NCI-H510A treated with DMSO at 0.1 percent for 48 hours (cell line): Measurements from ENCODE around the gene LPP.
A peak's percentile ranks its signal among the peaks of the same experiment; 100 is the strongest.

Experiments used
- DNase-seq: peaks from one replicate; lab custom pipeline; 2025; lab: John Stamatoyannopoulos, UW

Gene LPP

DNA sequence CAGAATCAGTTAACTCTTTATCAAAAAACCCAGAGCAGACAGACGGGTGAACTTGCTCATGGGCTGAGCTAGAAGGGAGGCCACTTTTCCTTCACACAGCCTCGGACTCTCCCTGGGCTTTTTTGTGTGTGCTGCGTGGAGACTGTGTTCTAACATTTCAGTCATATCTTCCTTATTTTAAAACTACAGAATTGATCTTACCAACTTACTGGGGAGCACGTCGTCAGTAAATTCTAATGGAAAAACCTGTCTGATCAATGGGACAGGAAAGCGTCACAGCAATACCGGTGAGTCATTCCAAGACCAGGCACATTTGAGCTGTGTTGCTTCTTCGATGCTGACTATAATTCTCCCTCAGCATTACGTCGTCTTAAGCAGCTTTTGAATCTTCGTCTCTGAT is 145.1 kb downstream of the LPP start:
- DNase-seq = no peak

DNA sequence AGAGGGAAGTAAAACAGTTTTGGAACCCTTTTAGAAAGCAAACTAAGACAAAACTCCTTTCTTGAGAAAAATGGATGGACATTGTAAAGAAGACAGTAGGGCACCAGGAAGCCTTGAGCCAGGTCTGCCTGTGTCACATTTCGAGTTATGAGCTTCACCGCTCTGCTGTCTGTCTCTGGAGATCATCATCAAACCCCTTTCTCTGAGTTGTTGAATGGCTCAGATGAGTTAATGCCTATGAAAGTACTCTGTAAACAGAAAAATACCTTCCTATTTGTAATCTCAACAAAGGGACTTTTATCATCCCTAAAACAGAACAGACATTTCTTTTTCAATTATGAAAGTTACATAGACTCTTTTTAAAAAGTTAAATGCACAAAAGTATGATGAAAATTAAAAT is 145.8 kb downstream of the LPP start:
- no peak for DNase-seq

DNA sequence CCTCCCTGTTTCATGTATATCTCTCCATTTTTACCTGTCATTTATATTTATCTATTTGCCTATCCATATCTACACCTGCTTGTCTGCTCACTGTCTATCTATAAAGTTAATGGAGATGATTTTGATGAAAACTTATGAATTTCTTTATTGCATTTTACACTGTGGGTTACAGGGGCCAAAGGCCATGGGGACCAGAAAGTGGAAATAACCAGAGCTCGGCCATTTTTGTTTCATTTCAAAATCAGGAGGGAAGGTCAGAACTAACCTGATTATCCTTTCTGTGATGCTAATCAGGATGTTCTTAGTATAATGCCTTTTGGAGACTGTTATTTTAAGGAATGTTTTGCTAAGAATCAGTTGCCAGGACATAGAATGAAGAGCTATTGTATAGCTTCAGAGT is 147.2 kb downstream of the LPP start:
- DNase-seq = no peak

DNA sequence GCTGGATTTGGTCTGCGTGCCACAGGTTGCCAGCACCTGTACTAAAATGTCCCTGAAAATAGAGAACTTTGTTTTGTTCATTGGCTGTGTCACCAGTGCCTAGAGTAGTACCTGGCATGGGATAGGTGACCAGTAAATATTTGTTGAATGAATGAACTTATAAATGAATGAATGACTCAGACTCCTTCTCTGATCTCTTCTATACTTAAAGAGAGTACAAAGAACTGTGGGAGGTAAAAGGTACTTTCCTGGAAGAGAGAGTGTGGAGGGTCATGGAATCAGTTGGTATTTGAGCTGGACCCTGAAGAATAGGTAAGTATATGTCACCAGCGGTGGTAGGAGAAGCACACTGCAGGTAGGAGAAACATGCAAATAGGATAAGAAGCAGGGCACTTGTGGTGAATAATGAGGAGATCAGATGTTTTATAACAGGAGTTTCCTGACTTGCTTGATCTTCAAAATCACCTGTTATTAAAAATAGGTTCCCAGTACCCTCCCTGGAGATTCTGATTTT is 149.4 kb downstream of the LPP start:
- no peak for DNase-seq

DNA sequence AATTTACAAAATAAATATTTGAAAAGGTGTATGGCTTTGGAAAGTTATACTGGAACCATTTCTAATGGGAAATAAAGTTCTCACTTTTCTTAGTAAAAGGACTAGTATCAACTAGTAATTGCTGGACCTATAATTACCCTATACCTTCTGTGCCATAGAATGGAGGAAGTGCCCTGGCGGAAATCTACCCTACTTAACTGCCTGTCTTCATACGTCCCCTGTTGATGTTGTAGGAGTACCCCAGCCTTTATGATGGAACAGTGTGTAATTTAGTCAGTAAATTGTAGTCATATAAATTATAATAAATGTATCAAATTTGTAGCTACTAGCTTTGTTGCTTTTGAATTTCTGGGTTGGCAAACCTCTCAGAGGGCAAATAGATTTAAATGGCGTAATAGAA is 149.9 kb downstream of the LPP start:
- no peak for DNase-seq

DNA sequence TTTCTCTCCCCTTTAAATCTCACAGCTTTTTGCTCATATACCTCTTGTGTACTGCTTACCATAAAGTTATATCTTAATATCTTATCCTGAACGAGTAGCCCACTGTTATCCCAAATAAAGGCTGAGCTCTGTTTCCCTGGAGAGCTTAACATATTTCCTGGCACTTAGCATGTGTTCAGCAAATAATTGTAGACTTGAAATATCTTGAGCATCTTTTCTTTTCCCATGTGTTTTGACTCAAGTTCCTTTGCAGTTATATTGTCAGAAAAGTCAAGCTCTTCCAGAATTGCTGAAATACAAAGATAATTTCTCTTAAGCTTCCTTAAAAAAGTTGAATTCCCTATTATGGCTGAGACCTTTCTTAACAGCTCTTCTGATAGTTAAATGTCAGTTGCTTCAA is 150.5 kb downstream of the LPP start:
- DNase-seq = no peak

DNA sequence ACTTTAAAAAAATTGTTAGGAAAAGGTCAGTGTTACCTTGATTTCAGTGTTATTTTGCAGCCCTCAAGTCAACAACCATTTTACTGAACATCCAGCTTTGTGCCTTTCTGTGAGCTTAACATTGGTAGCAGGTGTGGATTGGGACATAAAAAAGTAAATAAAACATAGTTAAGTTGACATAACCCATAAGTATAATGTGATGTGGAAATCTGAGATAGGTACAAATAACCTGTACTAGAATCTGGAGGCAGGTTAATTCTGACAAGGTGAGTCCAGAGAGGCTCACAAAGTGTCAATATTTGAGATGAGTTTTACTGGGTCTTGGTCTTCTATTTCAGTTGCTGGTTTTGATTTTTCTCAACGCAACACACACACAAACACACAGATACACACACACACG is 151.3 kb downstream of the LPP start:
- DNase-seq = peak; percentile 75

DNA sequence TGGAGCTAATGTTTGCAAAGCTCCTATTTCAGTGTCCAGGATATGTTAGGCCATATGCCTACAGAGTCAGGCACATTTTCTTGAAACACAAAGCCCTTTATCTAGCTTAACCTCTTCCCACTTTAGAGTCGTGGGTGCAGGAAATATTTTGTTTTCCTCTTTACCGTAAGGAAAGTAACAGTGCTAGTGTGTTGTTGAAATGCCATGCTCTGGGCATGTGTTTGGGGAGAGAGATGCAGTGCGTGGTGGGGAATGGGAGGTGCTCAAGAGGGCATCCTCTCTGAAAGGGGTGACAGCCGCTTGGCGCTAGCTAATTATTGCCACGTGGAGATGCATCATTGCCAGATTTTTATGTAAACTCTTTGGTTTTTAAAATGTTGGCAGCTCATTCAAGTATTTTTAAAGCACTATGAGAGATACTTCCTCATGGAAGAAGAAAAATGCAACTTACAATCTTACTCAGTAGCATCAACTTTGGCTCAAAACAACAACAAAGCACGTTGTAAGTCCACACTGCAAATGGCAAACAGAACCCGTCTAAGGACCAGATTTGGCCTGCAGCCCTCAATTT is 152.6 kb downstream of the LPP start:
- DNase-seq = no peak

DNA sequence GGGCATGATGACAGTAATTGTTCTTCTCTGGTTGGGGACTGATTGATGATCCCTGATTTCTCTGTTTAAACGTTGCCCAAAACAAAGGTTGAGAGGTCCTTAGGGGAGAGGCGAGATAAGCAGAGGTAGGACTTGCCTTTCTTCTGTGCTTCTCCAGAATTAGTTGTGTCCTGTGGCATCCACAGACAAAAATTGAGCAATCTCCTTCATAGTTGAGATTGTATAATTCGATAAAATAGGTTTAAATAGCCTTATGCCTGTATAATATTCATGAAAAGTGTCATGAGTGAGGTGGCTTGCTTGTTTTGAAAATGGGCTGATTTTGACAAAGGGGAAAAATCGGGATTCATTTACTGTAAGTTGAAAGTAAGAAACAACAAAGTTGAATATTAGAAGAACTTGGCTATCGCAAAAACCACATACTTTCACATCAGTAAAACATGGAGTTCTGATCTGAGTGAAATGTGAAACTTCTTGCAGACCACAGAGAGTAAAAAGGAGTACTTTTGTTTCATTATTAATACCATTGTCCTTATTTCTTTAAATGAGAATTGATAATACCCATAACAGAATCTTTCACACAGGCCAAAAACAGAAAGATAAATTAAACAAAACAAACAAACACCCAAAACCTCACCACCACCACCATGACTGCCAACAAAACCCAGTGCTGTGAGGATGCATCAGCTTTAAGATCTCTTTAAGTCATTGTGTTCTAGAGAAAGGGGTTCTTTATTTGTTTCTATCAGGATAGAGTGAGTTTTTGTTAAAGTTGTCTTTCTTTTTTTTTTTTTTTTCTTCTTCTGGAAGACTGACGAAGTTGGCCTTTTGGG is 155.7 kb downstream of the LPP start:
- no peak for DNase-seq

DNA sequence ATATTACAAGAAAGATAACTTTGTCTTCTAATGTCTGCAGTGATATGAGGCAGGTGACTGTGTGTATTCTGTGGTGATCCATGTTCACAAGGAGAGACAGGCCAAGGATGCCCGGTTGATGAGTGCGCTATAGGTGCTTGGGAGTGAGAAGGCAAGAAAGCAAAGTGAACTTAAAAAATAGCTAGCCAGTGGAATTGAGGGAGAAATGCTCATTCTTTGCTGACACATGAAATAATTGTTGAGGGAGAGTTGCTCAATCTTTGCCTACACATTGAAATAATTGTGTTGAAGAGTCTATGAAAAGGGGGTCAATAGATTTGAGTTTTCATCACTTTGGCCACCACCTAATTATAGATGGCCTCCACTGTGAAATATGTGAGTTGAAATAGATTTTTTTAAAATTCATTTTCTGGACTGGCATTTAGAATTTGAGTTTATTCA is 156.3 kb downstream of the LPP start:
- no peak for DNase-seq

DNA sequence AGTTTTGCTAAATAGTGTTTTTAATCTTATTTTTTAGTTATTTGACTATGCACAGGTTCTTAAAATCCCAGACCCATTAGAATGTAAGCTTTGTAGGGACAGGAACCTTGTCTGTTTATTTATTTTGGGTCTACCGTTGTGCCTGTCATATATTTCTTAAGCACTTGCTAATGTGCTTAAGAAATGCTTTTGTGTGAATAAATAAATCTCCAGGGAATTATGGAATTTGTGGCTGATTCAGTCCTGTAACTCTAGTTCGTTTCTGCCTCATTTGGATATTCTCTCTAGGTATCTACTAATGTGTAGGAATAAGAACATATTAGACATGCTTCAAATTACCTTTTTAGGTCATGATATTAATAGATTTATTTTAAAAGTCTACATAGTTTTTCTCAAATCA is 161.6 kb downstream of the LPP start:
- no peak for DNase-seq

DNA sequence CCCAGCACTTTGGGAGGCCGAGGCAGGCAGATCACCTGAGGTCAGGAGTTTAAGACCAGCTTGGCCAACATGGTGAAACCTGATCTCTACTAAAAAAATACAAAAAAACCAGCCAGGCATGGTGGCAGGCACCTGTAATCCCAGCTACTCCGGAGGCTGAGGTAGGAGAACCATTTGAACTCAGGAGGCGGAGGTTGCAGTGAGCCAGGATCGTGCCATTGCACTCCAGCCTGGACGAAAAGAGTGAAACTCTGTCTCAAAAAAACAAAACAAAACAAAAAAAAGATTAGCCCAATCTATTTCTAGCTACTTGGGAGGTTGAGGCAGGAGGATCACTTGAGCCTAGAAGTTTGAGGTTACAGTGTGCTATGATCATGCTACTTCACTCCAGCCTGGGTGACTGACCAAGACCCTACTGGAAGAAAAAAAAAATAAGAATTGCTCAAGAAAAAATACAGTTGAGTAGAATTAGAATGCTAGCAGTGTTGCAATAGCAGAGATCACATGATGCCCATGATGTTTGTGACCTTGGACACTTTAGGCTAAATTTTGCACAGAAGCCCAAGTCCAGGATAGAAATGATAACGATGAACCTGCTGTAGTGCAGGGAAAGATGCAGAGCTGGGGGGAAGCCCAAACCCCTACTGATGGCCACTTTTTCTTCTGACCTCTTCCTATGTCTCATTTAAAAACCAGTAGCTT is 162.2 kb downstream of the LPP start:
- DNase-seq = no peak

DNA sequence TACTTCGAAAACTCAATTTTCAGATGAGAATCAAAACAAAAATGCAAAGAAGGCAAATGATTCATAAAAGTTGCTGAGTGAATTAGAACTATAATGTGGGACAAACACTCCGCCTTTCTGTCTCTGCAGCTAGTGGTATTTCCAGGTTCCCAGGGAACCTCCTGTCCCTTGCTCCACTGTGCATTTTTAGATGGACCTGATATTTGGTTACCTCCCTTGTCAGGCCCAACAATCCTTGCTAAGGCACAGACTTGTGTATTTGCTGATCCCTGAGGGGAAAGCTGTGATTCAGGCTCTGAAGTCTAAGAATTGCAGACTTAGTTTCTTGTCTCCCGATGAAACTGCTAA is 162.7 kb downstream of the LPP start:
- no peak for DNase-seq

DNA sequence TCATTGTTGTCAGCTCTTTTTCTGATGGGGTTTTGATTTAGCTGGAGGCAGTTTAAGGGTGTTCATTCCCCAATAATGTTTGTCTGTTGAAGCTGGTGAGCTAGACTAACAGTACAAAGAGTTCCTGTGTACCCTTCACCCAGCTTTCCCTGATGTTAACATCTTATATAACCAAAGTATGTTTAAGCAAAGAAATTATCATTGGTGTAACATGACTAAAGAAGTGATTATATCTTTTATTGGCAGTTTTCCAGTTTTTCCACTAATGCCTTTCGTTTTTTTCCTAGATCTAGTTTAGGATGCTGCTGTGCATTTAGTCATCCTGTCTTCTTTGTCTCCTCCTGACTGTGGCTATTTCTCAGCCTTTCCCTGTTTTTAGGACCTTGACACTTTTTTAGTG is 165.6 kb downstream of the LPP start:
- DNase-seq = no peak

DNA sequence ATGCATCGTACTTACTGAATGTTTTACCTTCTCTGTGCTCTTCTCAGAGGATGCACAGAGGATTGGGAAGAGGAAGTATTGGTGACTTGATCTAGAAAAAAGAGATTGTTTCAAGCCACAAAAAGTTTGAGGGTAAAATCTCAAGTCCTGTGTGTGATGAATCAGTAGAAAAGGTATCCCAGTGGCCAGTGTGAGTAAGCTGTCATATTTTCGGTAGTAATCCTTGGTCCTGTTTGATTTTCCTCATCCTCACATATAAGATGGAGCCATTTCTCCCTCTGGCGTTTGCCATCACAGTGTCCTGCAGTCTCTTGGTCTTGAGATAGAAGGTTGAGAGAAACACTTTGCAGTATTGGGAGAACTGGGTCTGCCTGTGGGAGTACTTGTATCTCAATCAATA is 166.8 kb downstream of the LPP start:
- DNase-seq = no peak

DNA sequence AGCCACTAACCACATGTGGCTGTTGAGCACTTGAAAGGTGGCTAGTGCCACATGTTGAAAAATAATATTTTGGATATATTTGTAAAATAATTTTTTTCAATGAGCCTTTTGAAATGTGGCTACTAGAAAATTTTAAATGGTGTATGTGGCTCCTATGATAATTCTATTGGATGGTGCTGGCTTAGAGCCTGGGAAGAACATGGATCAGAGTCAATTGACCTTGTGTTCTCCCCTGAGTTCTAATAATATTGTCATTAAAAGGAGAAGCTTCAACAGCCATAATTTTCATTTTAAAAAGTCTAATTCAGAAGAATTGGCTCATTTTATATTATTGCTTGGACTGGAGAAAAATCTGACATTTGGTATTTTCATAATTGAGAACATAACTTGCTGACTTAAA is 167.3 kb downstream of the LPP start:
- DNase-seq = no peak

DNA sequence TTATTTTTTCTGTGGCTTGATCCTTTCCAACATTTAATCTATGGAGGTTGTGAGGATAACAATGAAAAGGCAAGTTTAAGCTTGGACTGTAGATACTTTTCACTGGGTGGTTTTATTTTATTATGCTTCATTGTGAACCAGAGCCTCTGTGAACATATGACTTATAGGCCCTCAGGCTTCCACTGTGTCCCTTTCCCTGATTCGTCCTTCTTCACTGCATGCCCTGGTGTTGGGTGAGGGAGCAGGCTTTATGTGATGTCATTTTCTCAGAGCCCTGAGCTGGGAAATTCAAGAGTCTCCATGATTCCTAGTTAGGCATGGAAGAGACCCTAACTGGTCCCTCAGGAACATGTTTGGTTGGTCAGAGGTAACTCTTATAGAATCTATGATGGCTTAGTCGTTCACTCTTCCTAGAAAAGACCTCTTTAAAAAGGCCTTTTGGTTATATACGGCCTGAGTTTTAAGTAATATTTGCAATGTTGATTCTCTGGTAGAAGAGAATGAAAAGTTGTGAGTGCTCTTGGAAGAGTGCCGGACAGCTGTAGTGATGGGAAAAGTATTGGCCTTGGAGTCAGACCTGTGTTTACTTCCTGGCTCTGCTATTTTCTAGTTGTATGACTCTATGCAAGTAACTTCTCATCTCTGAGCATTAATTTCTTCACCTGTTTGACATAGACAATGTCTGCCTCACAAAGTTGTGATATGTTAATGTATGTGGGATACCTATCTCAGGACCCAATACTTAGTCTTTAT is 168.4 kb downstream of the LPP start:
- no peak for DNase-seq

DNA sequence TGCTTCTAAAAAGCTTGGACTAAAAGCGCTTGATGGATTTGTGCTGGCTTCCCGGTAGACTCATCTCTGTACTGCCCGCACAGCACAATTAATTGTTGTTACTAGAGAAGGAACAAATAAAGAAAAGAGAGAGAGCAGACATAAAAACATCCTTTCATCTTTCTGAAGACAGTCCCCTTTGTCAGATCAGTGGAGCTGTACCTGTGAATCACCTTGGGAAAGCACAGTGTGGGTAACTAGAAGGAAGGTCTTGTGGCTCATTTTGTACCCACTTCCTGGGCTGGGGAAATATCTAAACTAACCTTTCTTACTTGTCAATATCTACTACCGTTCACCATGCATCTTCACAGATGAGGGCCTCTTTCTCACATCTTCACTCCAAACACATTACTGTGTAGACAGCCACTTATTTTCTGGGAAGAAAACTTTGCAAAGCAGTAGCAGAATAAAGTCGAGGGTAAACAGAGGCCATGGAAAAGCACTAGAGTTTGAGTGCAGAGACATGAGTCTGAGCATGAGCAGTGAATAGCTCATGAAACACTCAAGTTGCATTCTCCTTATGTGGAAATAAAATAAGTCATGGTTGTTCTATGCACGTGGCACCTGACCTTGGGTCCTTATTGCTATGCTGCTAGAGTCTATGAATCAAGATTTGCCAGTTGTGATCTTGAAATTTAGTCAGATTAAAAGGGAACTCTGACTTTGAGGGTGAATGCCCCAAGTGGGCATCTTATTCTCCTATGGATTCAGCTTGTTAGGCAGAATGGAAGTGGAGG is 169.3 kb downstream of the LPP start:
- no peak for DNase-seq

DNA sequence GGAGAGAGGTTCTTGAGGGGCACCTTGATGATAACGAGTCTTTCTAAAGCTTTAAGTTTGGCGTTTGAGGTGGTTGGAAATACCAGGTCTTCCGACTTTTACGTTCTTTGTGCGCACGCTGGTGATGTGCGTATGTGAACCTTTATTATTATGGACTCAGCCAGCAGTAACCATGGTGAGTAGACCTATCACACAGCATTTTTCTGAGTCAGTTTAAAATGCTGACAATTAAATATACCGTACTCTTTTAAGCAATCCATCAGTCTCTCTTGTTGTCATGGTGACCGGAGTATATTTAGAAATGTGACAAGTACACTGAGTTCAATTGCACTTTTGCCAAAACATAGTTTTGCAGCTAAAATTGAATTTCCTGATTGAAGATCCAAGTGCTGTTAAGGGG is 172.2 kb downstream of the LPP start:
- no peak for DNase-seq

DNA sequence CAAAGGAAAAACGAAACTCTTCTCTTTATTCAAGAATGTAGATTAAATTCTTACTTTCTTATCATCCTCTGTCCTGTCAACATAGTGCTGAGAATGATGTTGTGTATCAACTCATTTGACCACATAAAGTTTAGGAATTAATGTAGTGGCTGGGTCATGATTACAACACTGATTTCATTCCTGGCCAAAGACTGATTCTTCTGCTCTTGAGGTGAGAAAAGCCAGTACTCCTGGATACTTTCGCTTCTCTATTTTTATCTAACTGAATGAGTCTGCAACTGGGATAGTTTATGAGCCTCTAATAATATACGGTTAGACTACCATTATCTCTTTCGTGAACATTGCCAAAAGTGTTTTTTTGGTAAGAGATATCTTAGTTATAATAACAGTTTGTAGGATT is 173.0 kb downstream of the LPP start:
- DNase-seq = no peak

DNA sequence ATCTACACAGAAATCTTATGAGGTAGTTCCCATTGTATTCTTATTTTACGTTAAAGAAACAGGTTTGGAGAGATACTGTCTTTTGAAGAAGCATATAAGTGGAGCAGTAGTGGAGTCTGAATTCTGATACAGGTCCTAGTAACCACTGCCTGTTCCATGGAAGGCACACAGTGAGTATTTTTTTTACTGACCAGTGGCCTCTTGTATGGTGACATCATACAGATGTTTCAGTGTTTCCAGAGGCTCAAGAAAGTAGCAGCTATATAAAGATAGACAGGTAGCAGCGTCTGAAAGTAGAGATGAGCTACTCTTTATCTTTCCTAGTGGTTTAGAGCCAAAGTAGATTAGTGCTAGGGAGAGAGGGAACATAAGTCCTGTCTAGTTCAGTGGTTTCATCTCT is 173.5 kb downstream of the LPP start:
- DNase-seq = no peak

DNA sequence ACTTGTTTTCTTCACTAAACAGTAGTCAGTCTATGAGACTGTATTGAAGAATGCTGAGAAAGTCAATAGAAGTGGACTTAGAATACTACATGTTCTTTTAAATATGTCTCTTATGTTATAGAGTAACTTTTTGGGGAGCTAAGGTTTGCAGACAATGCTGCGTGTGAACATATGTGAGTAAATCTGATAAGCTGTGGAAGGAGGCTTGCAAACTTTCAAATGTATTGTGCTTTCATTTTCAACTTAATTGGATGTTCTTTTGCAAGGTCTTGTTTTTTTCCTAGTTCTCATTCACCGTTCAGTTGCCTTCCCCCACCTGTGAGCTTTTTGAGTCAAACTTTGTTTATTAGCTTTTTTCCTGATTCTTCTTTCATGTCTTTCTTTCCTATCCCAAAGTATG is 176.2 kb downstream of the LPP start:
- DNase-seq = no peak
